LNCaP clone FGC (cell line): ENCODE data around the gene FBXO41.

Experiments
- DNase-seq: peaks from one replicate; pipeline ENCODE4 v3.0.0-alpha.2; 2011; ENCODE audit warnings: low read depth
- H3K4me3 ChIP-seq: 2 replicates; pipeline ENCODE4 v1.5.1; 2011; ENCODE audit warnings: mild to moderate bottlenecking, low read depth, low read length, control low read depth
- TF ChIP-seq, protein P1 (sequence below): IDR thresholded peaks from 2 replicates; pipeline ENCODE4 v1.5.1; 2012; ENCODE audit warnings: mild to moderate bottlenecking; ENCODE audit not compliant: control insufficient read depth, insufficient read depth; ENCODE audit errors: extremely low read depth

FBXO41 gene

DNA sequence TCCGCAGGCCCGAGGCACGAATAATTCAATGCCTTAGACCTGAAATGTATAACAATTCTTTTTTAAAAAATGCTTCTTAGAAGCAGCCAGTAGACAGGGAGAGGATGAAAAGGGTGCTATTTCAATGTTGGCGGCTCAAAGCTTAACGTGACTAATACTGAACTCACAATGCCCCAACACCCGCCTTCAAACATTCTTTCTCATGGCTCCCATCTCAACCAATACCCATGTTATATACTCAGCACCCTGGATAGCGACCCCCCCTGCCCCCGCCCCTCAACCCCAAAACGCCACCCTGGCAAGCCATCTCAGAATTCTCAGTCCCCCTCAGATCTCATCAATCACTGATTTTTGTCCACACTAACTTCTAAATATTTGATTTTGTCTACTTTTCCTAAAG lies 4.4 kb downstream of the FBXO41 start:
- no peak overlapping the region for H3K4me3 ChIP-seq
- DNase-seq, result no peak
- TF ChIP-seq, protein P1, sequence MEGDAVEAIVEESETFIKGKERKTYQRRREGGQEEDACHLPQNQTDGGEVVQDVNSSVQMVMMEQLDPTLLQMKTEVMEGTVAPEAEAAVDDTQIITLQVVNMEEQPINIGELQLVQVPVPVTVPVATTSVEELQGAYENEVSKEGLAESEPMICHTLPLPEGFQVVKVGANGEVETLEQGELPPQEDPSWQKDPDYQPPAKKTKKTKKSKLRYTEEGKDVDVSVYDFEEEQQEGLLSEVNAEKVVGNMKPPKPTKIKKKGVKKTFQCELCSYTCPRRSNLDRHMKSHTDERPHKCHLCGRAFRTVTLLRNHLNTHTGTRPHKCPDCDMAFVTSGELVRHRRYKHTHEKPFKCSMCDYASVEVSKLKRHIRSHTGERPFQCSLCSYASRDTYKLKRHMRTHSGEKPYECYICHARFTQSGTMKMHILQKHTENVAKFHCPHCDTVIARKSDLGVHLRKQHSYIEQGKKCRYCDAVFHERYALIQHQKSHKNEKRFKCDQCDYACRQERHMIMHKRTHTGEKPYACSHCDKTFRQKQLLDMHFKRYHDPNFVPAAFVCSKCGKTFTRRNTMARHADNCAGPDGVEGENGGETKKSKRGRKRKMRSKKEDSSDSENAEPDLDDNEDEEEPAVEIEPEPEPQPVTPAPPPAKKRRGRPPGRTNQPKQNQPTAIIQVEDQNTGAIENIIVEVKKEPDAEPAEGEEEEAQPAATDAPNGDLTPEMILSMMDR, result no peak

DNA sequence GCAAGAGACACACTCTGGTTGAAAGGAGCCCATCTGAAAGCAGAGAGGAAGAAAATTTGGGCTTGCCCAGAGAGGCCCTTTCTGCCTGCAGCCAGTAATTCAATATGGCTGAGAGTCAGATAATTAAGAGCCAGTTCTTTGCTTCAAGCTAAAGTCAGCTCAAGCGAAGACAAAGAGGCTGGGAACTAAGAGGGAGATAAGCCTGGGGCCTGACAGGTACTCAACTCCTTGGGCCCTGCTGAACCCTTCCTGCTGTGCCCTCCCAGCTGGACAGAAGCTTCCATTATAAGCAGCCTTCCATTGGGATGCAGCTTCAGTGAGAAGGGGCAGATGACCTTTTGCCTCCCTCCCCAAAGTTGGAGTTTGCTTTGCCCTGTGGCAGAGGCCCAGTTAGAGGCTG lies 12.0 kb downstream of the FBXO41 start:
- no peak for DNase-seq
- TF ChIP-seq, protein P1, result no peak
- H3K4me3 ChIP-seq, result no peak overlapping the region

DNA sequence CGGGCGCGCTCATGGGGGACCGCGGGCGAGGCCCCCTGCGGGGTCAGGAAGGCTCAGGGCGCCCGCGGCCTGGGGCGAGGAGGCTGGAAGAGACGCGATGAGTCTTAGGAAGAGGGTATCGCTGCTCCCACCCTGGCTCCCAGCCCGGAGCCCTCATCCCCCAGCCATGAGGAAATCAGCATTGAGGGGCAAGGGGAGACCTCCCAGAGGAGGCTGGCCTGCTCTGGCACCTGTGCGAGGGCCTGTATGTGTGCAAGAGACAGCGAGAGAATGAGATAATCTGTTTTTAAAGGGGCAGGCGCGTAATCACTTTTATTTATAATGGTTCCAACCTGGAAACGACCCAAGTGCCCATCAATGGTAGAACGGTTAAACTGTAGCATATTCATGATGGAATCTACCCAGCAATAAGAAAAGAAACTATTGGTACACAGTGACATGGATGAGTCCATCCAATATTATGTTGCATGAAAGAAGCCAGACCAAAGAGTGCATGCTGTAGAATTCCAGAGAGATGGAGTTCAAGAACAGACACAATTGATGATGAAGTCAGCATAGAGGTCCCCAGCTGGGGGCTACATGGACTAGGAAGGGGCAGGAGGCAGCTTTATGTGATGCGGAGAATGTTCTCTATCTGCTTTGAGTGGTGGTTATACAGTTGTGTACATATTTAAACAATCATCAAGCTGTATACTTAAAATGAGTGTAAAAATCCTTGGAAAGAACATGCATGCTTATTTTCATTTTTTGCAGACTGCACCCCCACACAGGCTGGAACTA lies 14.4 kb downstream of the FBXO41 start:
- no peak for DNase-seq
- TF ChIP-seq, protein P1, result no peak
- peak overlapping the region; percentile 50 for H3K4me3 ChIP-seq

DNA sequence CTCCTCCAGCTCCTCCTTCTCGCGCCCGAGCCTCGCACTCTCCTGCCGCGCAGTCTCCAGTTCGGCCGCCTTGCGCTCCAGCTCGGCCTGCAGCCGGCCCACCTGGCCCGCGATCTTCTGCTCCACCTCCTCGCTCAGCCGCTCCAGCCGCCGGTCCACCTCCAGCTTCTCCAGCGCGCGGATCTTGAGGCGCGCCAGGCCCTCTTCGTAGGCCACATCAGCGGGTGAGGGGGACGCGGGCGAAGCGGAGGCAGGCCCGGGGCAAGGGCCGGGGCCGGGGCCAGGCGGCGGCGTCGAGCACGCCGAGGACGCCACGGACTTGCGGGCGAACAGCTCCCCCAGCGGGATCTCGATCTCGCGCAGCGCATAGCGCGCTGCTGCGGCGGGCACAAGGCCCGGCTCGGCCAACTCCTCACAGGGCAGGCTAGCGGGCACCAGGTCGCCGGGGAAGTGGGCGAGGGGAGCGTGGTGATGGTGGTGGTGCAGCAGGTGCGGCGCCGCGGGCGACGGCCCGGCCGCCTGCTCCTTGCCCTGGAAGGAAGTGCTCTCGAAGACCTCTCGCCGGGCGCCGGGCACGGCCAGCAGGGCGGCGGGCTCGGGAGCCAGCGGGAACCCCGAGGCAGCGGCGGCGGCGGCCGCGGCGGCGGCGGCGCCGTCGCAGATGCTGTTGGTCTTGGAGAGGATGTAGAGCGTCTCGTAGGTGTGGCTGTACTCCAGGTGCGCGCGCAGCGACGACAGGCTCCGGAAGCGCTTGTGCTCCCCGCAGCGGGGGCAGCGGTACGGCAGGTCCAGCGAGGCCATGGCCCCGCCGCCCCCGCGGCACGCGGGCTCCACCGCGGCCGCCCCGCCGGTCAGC lies 15.2 kb downstream of the FBXO41 start:
- H3K4me3 ChIP-seq, result peak overlapping the region; percentile 56
- TF ChIP-seq, protein P1, result 0 out of 2 replicates have a peak, but pooled peaks have one; percentile 16
- DNase-seq, result no peak

DNA sequence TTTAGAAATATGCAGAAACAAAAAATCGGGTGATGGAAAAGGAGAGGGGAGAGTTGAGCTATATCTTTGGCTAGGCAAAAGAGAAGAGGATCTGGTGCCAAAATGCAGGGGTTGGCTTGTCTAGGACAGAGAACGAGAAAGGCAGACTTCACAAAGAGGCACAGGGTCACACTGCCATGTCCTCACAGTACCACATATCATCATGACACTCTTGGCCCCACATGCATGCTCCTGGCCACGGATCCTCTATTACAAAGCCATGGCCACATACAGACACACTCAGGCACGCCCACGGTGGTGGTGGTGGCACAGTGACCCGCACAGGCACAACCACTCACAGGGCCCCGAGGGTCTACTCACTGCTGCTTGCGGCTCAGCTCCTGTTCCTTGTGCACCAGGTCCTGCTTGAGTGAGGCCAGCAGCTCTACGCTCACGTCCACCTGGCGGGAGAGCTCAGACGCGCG lies 15.9 kb downstream of the FBXO41 start:
- peak overlapping the region; percentile 56 for H3K4me3 ChIP-seq
- DNase-seq, result no peak
- TF ChIP-seq, protein P1, result no peak

DNA sequence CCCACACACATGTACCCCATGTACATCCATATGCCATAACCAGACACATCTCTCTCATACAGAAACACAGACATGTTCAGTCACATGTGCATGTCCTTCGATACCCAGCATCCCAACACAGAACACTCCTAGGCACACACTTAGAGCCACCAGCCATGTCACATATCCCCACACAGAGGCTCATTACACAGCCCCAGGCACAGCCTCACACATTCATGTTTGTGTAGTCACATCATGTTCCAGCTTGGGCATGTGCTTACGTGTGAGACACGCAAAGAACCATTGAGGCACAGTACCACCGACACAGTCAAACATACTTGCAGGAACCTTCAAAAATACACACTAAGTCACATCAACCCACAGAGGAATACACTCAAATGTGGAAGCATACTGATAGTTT lies 17.3 kb downstream of the FBXO41 start:
- TF ChIP-seq, protein P1, result no peak
- no peak for DNase-seq
- H3K4me3 ChIP-seq, result no peak overlapping the region
